ACHN (cell line): ENCODE measurements around the gene RNF115.
"Not testable (repeated sequence)": the region's sequence is repeated elsewhere in the genome, so short reads cannot be mapped to it uniquely, and the experiment has no call there.

Experiments used
- DNase-seq: peaks from one replicate; pipeline ENCODE4 v3.0.0-alpha.2; 2015
- in situ Hi-C: cut with HindIII; loops from 2 replicates; pipeline ENCODE4 v1.10.0; 2017; ENCODE audit warnings: low sequenced_read_pairs, low pct_ligation_motif_present, low pct_unique_long_range_greater_than_20kb

Gene RNF115

GRCh38 chr1:145758575-145758974 is 65.3 kb downstream of the RNF115 start:
- in situ Hi-C loops = no loop called here
- no peak for DNase-seq

DNA sequence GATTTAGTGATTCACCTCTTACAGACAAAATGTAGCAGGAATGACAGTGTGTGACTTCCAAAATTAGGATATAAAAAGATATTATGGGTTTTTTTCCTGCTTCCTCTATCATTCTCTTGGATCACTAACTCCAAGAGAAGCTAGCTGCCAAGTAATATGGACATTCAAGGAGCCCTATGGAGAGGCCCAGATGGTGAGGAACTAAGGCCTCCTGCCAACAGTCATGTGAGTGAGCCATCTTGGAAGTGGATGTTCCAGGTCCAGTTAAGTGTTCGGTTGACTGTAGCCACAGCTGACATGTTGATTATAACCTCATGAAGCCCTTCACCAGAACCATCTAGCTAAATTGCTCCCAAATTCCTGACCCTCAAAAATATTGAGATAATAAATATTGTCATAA is 65.8 kb downstream of the RNF115 start:
- in situ Hi-C loops = no loop called here
- no peak for DNase-seq

DNA sequence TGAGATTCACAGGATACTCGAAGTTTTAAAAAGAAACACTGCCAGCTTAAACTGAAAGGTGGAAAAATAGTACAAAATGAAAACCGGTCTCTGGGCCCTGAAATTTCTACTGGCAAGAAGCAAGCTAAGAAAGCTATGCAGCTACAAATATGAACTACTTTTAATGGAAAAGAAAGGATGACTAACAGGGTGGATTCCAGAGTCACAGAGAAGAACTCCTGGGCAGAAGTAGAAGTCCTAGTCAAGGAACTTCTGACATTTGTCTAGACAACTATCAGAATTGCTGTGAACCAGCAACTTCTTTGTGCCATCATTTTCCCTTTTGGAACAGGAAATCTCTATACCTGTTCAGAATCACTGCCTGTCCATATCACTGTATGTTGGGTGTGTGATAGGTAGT is 66.5 kb downstream of the RNF115 start:
- no peak for DNase-seq
- in situ Hi-C loops = no loop called here

- in situ Hi-C loops = no loop called here
- peak; percentile 14 for DNase-seq
Measured at GRCh38 chr1:145751491-145752037, 72.3 kb downstream of the RNF115 start.

DNA sequence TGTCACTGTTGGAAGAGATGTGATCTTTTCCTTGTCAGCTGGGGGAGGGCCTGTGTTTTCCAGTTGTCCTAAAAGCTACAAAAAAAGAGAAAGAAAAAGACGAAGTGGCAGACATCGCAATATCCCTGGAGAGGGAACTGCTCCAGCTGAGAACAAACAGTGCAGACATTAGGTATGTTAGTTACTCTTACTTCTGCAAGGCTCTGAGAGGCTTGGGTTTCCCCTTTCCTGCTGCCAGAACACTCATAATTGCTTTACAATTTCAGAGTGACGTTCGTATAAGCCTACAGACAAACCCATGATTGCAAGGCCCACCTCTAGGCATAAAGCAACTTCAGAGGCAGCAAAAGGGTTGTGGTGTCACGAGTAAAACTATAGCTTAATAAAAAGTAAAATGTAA is 73.5 kb downstream of the RNF115 start:
- in situ Hi-C loops = no loop called here
- no peak for DNase-seq

DNA sequence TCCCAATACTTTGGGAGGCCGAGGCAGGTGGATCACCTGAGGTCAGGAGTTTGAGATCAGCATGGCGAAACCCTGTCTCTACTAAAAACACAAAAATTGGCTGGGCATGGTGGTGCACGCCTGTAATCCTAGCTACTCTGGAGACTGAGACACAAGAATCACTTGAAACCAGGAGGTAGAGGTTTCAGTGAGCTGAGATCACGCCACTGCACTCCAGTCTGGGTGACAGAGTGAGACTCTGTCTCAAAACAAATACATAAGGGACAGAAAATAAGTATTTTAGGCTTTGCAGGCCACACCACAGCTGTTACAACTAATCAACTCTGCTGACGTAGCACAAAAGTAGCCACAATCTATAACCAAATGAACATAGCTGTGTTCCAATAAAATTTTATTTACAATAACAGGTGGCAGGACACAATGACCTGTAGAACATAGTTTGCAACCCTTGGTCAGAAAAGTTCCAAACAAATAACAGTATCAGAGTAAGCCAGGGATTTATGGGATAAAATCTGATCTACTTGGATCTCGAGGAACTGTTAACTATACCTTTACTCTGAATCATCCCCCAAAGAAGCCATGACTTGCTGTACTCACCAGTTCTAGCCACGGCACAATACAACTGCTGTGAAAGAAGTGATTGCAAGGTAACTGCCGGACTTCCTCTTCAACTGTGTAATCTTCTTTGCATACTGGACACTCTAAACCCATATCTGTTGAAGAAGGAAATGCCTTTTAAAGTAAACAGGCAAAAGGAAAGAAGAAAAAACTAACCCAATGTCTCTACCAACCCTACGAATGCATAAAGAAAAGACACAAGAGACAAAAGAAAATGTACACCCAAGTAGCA is 76.3 kb downstream of the RNF115 start:
- in situ Hi-C loops = loop anchor here (25.0 kb wide), 1 partner anchor 90 kb away; the partner anchor contains the start of gene NUDT17
- DNase-seq = no peak

- no peak for DNase-seq
- in situ Hi-C loops = loop anchor here (25.0 kb wide), 1 partner anchor 97 kb away; the partner anchor contains the start of gene NUDT17
Measured at GRCh38 chr1:145740269-145740668, 83.6 kb downstream of the RNF115 start.

DNA sequence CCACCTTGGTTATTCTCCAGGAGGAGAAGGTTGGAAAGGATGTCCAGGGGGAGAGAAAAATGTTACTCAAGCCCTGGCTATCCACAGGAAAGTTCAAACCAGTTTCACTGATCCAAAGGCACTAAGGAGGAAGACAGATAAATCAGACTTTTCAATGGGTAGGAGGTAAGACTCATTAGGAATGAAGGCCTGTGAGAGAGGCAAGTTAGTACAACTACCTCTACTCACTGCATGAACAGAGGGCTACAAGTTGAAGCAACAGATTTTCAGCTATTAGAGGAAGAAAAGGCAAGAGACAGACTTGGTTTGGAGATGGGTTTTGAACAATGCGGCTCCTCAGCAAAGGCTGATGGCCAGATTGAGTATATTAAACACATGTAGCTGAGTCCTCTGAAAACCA is 87.7 kb downstream of the RNF115 start:
- DNase-seq = no peak
- in situ Hi-C loops = loop anchor here (25.0 kb wide), 1 partner anchor 101 kb away; the partner anchor contains the start of gene NUDT17

GRCh38 chr1:145730900-145731299 is 93.0 kb downstream of the RNF115 start:
- in situ Hi-C loops = loop anchor here (25.0 kb wide), 1 partner anchor 106 kb away; the partner anchor contains the start of gene NUDT17
- no peak for DNase-seq

GRCh38 chr1:145730467-145730866 is 93.4 kb downstream of the RNF115 start:
- no peak for DNase-seq
- in situ Hi-C loops = loop anchor here (25.0 kb wide), 1 partner anchor 107 kb away; the partner anchor contains the start of gene NUDT17

DNA sequence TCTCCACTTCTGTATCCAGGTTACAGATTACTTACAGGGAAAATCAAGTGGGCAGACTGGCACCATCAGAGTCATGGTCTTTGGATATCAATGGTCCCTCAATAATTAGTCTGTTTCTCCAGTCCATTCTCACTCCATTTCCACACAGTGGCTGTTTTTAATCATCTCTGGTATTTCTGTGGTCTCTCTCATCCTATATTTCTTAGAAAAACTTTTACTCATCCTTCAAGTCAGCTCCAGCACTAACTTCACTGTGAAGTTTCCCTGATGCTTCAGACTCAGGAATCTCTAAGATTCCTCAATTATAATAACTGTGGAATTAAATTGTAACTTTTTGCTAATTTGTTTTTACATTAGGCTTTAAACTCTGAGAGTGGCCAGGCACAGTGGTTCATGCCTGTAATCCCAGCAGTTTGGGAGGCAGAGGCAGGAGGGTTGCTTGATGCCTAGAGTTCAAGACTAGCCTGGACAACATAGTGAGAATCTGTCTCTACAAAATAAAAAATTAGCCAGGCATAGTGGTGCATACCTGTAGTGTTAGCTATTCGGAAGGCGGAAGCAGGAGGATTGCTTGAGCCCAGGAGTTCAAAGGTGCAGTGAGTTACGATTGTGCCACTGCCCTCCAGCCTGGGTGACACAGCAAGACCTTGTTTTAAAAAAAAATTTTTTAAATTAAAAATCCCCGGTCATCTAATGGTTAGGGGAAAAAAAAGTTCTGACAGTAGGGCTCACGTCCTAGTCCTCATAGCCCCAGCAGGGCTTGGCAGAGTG is 94.0 kb downstream of the RNF115 start:
- DNase-seq = no peak
- in situ Hi-C loops = loop anchor here (25.0 kb wide), 1 partner anchor 107 kb away; the partner anchor contains the start of gene NUDT17

GRCh38 chr1:145729196-145729595 is 94.7 kb downstream of the RNF115 start:
- in situ Hi-C loops = loop anchor here (25.0 kb wide), 1 partner anchor 108 kb away; the partner anchor contains the start of gene NUDT17
- no peak for DNase-seq

DNA sequence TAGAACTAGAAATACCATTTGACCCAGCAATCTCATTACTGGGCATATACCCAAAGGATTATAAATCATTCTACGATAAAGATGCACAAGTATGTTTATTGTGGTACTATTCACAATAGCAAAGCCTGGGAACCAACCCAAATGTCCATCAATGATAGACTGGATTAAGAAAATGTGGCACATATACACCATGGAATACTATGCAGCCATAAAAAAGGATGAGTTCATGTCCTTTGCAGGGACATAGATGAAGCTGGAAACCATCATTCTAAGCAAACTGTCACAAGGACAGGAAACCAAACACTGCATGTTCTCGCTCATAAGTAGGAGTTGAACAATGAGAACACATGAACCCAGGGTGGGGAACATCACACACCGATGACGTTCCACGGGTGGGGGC is 97.7 kb downstream of the RNF115 start:
- in situ Hi-C loops = loop anchor here (25.0 kb wide), 1 partner anchor 111 kb away; the partner anchor contains the start of gene NUDT17

GRCh38 chr1:145720878-145721671 is 102.8 kb downstream of the RNF115 start:
- in situ Hi-C loops = no loop called here
- peak; percentile 86 for DNase-seq

More for the DNA sequence above, 97.7 kb downstream of the RNF115 start:
- DNase-seq = not testable (repeated sequence)

- in situ Hi-C loops = no loop called here
- DNase-seq = peak; percentile 92
Measured at GRCh38 chr1:145720556-145720877, 103.4 kb downstream of the RNF115 start.

- in situ Hi-C loops = no loop called here
- no peak for DNase-seq
Measured at GRCh38 chr1:145719230-145720079, 104.4 kb downstream of the RNF115 start, which contains the start of gene CD160. TSS of gene CD160 (plus strand) at chr1:145719499. CDS start at chr1:145728328, 8,829 bp downstream.

DNA sequence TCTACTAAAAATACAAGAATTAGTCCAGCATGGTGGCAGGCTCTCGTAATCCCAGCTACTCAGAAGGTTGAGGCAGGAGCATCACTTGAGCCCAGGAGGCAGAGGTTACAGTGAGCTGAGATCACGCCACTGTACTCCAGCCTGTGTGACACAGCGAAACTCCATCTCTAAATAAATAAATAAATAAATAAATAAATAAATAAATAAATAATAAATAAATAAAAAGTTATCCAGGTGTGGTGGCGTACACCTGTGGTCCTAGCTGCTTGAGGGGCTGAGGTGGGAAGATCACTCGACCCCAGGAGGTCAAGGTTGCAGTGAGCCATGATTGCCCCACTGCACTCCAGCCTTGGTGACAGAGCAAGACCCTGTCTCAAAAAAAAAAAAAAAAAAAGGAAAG is 105.4 kb downstream of the RNF115 start:
- in situ Hi-C loops, DNase-seq: not testable (repeated sequence)
